Pulmonary artery endothelial cell (primary cell): ENCODE results near the gene SPAG6. TPM values are rescaled to one million over a fixed set of nuclear protein-coding genes. Genes with fewer than 3 reads are reported as not detected.
"Not testable (repeated sequence)": the region's sequence is repeated elsewhere in the genome, so short reads cannot be mapped to it uniquely, and the experiment has no call there.

ENCODE experiments used
- DNase-seq: peaks from one replicate; pipeline ENCODE4 v3.0.0-alpha.2; 2011; ENCODE audit warnings: low read depth, low spot score
- total RNA-seq: library from RNA; depleted of rRNA; stranded (reverse); fragments of >200 nt; gene quantifications from 2 replicates; pipeline ENCODE4 v1.2.3, GENCODE V29; 2014

The SPAG6 gene
- total RNA-seq, 1 donor from 2014 or later: not detected

GRCh38 chr10:22370320-22370719, 25.0 kb downstream of the SPAG6 start:
- DNase-seq: no peak

GRCh38 chr10:22372298-22372697, 27.0 kb downstream of the SPAG6 start:
- no peak for DNase-seq

GRCh38 chr10:22372917-22373316, 27.6 kb downstream of the SPAG6 start:
- DNase-seq: no peak

- DNase-seq: no peak
Observed at GRCh38 chr10:22374489-22375126, 29.3 kb downstream of the SPAG6 start.

GRCh38 chr10:22379059-22379458, 33.8 kb downstream of the SPAG6 start:
- no peak for DNase-seq

- no peak for DNase-seq
Observed at GRCh38 chr10:22381262-22381661, 36.0 kb downstream of the SPAG6 start.

- no peak for DNase-seq
Observed at GRCh38 chr10:22386503-22386902, 41.2 kb downstream of the SPAG6 start.

- DNase-seq: no peak
Observed at GRCh38 chr10:22389856-22390589, 44.7 kb downstream of the SPAG6 start.

- no peak for DNase-seq
Observed at GRCh38 chr10:22391600-22391999, 46.3 kb downstream of the SPAG6 start.

- DNase-seq: not testable (repeated sequence)
Observed at GRCh38 chr10:22396195-22396594, 50.9 kb downstream of the SPAG6 start.

GRCh38 chr10:22406916-22407315, 61.6 kb downstream of the SPAG6 start:
- not testable (repeated sequence) for DNase-seq

GRCh38 chr10:22410394-22410793, 65.1 kb downstream of the SPAG6 start:
- DNase-seq: no peak

GRCh38 chr10:22410846-22411245, 65.5 kb downstream of the SPAG6 start:
- no peak for DNase-seq

- no peak for DNase-seq
Observed at GRCh38 chr10:22414146-22414545, 68.8 kb downstream of the SPAG6 start.

GRCh38 chr10:22415072-22415471, 69.8 kb downstream of the SPAG6 start:
- DNase-seq: no peak

- no peak for DNase-seq
Observed at GRCh38 chr10:22417736-22418268, 72.5 kb downstream of the SPAG6 start.

GRCh38 chr10:22420787-22421517, 75.7 kb downstream of the SPAG6 start:
- DNase-seq: no peak

- no peak for DNase-seq
Observed at GRCh38 chr10:22426653-22427052, 81.4 kb downstream of the SPAG6 start.

GRCh38 chr10:22427101-22427500, 81.8 kb downstream of the SPAG6 start:
- no peak for DNase-seq

- DNase-seq: no peak
Observed at GRCh38 chr10:22427890-22428571, 82.7 kb downstream of the SPAG6 start.

GRCh38 chr10:22429146-22429545, 83.8 kb downstream of the SPAG6 start:
- DNase-seq: no peak
